Muscle layer of colon (tissue), 2 donors: Measurements from ENCODE around the gene MICU1.

ENCODE experiments used
- H3K27ac ChIP-seq: one replicate; pipeline ENCODE4 v1.7.0; 2013; ENCODE audit warnings: low read depth, mild to moderate bottlenecking, low read length, moderate library complexity
- H3K27me3 ChIP-seq, 2 donors: one replicate each; pipeline ENCODE4 v1.7.0; 2013; ENCODE audit warnings: low read length in 2 of 2, mild to moderate bottlenecking in 2 of 2; ENCODE audit not compliant: insufficient read depth in 2 of 2, control insufficient read depth in 1 of 2
- H3K36me3 ChIP-seq: one replicate; pipeline ENCODE4 v1.7.0; 2013; ENCODE audit warnings: mild to moderate bottlenecking, low read length; ENCODE audit not compliant: insufficient read depth
- H3K4me1 ChIP-seq: one replicate; pipeline ENCODE4 v1.7.0; 2013; ENCODE audit warnings: mild to moderate bottlenecking, low read length; ENCODE audit not compliant: insufficient read depth
- H3K4me3 ChIP-seq, 2 donors: one replicate each; pipeline ENCODE4 v1.7.0; 2013; ENCODE audit warnings: low read length in 2 of 2, low read depth in 1 of 2, mild to moderate bottlenecking in 1 of 2, moderate library complexity in 1 of 2
- H3K9ac ChIP-seq: one replicate; pipeline ENCODE4 v1.7.0; 2013; ENCODE audit warnings: low read length
- H3K9me3 ChIP-seq: one replicate; pipeline ENCODE4 v1.7.0; 2013; ENCODE audit warnings: mild to moderate bottlenecking, low read length
- donor health status: abdominal sarcoma.
- donor health status: Adenocarcinoma of cecum.

MICU1 gene

DNA sequence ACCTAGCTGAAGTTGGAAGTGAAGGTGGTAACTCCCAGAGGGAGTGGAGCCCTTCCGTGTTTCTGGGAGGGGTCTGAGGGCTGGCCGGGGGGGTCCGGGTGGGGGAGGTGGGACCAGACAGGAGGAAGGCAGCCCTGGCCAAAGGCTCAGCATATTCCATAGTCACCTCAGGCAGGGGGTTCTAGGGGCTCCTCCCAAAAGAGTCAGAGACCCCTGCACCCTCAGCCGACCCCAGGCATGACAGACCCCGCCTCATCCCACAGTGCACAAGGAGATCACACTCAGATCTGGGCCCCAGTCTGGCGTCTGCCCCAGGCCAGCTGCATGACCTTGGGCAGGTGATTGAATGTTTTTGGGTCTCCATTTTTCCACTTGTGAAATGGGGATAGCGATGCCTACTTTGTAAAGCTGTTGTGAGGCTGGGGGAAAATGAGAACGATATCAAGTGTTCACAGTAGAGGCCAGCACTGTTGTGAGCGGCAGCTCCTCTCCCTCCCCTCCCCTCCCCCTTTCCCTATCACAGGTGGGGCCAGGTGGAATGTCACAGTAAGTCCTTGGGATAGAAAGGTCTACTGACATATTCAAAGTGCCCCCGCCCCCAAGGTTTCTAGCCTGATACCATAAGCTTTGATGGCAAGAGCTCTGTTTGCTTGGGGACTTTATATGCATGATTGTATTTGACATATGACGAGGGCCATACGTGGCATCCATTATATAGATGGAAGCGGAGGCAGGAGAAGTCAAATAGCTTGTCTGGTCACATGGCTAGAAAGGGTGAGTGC is 304.4 kb downstream of the MICU1 start:
- H3K9me3 ChIP-seq: no peaks in the 10 kb centered on the region
- no peaks in the 10 kb centered on the region for H3K36me3 ChIP-seq
- no peak overlapping the region for H3K27ac ChIP-seq
- no peak overlapping the region for H3K9ac ChIP-seq
- no peak overlapping the region for H3K4me3 ChIP-seq
- H3K4me1 ChIP-seq: peaks cover 25% of the 10 kb centered on the region
- no peaks in the 10 kb centered on the region for H3K27me3 ChIP-seq

DNA sequence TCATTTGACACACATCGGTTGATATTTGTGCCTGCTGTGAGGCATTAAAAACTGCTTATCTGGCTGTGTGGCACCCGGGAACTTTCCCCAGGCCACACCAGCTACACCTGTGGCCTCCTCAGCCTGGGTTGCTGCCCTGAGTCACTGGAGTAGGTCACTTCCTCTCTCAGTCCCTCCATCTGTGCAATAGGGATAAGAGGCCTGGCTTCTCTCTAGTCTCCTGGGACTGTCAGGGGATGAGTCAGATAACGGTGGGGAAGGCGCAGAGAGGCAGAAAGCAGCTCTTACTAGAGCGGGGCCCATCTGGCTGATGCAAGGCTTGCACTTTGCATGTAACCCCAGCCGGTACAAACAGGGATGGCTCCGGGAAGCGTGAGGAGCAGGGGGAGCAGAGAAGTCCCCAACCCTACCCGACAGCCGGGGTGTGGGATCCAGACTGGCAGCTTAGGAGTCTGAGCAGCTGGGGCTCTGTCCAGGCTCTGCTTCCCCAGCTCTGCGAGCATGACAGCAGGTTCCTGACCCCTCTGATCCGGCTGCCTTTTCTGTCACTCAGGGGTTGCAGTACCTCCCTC is 305.1 kb downstream of the MICU1 start:
- Histone ChIP-seq H3K9me3 (no peaks in the 10 kb centered on the region), H3K4me1 (peaks cover 31% of the 10 kb centered on the region), H3K4me3 (no peak overlapping the region), H3K9ac (no peak overlapping the region), H3K27me3 (no peaks in the 10 kb centered on the region), H3K36me3 (no peaks in the 10 kb centered on the region), H3K27ac (peak overlapping the region; percentile 79)

DNA sequence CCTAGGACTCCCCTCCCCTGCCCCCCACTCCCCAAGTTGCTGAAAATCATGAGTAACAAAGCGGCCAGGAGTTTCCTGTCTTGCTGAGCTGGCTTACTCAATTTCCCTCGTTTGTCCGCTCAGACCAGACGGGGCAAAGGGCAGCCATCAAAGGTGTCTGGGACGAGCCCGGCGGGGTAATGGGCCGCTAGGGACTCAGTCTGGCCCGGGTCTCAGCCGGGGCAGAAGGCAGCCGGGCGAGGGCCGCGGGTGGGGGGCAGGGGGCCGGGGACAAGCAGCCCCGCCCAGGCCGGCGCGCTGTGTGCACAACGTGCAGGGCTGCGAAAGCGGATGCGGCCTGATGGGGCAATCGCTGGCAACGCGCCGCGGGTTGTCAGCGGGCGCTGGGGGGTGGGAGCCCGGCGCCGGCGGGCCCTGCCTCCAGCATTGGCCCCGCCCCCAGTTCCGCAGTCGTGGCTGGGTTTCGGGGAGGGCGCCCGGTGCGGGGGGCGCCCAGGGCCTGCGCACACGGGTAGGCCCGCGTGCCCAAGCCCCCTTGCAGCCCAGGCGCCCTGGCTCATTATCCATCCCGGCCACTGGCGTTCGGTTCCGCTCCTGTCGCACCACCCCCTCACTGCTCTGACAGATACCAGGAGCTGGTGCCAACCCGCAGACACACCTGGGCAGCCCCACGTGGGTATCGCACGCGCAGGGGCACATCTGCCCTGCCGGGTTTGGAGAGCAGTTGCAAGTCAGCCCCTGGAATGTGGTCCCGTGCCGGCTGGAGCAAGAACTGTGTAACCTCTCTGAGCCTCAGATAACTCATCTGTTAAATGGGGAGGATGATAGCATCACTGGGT is 306.2 kb downstream of the MICU1 start:
- H3K9me3 ChIP-seq: no peaks in the 10 kb centered on the region
- peak overlapping the region; percentile 57 for H3K9ac ChIP-seq
- peaks cover 41% of the 10 kb centered on the region for H3K4me1 ChIP-seq
- no peaks in the 10 kb centered on the region for H3K27me3 ChIP-seq
- H3K36me3 ChIP-seq: no peaks in the 10 kb centered on the region
- peak overlapping the region; percentile 79 for H3K27ac ChIP-seq
- peak overlapping the region; percentile 37 to 55 for H3K4me3 ChIP-seq

DNA sequence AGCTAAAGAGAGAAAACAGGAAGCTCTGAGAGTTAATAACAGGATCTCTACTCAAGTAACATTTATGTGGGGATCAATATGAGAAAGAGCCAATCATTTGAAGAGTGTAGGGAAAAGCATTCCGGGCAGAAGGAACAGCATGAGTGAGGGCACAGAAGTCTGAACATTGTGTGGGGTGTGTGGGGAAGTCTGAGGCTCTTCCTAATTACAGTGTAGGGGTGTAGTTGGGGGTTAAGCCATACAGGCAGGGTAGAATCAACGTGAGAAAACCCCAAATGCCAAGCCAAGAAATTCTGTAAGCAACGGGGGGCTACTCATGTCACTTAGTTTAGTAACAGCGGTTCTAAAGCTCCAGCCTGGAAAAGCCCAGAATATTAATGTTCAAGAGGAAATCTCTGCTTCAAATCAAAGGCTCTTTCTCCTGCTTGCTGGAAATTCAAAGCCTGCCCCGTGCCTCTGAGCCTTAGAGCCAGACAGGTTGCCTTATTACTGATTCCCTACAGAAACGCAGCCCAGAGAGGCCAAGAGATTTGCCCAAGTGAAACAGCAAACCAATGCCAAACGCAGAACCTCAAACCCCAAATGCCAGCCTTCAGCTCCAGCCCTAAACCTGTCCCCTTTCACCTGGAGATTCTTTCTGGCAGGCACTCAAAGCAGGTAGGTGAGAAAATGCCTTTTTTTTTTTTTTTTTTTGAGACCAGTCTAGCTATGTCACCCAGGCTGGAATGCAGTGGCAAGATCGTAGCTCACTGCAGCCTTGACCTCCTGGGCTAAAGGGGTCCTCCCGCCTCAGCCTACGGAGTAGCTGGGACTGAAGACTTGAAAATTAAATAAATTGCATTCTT is 307.2 kb downstream of the MICU1 start:
- Histone ChIP-seq H3K27me3 (no peaks in the 10 kb centered on the region), H3K4me1 (peaks cover 41% of the 10 kb centered on the region), H3K9ac (no peak overlapping the region), H3K36me3 (no peaks in the 10 kb centered on the region), H3K27ac (peak overlapping the region; percentile 79), H3K4me3 (peak overlapping the region in 1 of 2 donors; percentile 55), H3K9me3 (no peaks in the 10 kb centered on the region)
